Testis (tissue), 2 donors: ENCODE data around the gene ARPC4.

ENCODE experiments used
- POLR2A ChIP-seq: fragments of 450-650 bp; IDR thresholded peaks from one replicate; pipeline ENCODE4 v1.6.1; 2017; ENCODE audit warnings: antibody characterized with exemption, mild to moderate bottlenecking, moderate library complexity
- TF ChIP-seq, protein P1 (sequence below), 3 experiments: fragments of 450-650 bp in 2 of 3; fragments of 200-600 bp in 1 of 3; sonication (generic) in 1 of 3; IDR thresholded peaks; one replicate each; pipeline ENCODE4 v1.5.1; 2016 to 2019; ENCODE audit warnings: antibody characterized with exemption in 3 of 3, mild to moderate bottlenecking in 2 of 3, moderate library complexity in 1 of 3

DNA sequence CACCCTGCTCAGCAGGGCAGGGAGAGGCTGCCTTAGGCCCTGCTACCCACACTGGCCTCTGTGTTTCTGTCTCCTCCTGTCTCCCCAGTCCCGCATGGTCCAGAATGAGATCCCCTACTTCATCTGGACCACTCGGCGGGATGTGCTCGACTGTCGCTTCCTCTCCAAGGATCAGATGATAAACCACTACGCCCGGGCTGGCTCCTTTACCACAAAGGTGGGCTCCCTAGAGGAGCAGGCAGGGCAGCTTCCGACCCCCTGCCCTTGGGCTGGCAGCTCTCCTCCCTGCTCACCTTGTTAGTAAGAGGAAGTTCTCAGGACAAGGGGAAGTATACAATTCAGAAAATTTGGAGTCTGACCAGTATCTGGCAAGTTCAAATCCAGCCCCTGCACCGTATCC, 23.1 kb downstream of the ARPC4 start:
- TF ChIP-seq POLR2A: no peak
- TF ChIP-seq, protein P1, sequence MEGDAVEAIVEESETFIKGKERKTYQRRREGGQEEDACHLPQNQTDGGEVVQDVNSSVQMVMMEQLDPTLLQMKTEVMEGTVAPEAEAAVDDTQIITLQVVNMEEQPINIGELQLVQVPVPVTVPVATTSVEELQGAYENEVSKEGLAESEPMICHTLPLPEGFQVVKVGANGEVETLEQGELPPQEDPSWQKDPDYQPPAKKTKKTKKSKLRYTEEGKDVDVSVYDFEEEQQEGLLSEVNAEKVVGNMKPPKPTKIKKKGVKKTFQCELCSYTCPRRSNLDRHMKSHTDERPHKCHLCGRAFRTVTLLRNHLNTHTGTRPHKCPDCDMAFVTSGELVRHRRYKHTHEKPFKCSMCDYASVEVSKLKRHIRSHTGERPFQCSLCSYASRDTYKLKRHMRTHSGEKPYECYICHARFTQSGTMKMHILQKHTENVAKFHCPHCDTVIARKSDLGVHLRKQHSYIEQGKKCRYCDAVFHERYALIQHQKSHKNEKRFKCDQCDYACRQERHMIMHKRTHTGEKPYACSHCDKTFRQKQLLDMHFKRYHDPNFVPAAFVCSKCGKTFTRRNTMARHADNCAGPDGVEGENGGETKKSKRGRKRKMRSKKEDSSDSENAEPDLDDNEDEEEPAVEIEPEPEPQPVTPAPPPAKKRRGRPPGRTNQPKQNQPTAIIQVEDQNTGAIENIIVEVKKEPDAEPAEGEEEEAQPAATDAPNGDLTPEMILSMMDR (IDR thresholded peaks at IDR 0.05): no peak
